ENCODE results near the gene LRBA.
"Not testable (repeated sequence)": the region's sequence is repeated elsewhere in the genome, so short reads cannot be mapped to it uniquely, and the experiment has no call there.

The LRBA gene

GRCh38 chr4:150540959-150541360 lies 474.1 kb downstream of the LRBA start:
- no peak for DNase-seq

DNA sequence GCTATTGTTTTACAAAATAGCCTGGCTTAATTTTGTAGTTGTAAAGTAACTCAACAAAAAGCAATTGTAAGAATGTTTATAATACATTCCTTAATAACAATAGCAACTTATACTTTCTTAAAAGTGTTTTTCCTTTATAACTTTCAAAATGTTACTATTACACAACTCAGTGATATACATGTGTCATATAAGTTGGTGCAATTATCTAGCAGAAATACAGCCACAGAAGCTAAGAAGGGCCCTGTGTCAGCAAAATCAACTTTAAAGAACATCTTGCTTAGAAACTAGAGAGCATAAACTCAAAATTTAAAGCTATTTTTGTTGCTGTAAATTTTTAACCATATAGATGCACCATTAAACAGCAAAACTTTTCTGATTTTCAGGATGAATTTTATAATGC lies 474.5 kb downstream of the LRBA start:
- DNase-seq: no peak

DNA sequence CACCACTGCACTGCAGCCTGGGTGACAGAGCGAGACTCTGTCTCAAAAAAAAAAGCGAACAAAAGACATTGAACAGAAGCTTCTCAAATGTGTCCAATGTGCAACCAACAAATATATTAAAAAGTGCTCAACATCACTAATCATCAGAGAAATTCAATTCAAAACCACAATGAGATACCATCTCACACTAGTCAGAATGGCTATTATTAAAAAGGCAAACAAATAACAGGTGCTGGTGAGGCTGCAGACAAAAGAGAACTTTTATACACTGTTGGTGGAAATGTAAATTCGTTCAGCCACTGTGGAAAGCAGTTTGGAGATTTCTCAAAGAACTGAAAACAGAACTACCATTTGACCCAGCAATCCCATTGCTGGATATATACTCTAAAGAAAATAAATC lies 477.2 kb downstream of the LRBA start:
- not testable (repeated sequence) for DNase-seq

DNA sequence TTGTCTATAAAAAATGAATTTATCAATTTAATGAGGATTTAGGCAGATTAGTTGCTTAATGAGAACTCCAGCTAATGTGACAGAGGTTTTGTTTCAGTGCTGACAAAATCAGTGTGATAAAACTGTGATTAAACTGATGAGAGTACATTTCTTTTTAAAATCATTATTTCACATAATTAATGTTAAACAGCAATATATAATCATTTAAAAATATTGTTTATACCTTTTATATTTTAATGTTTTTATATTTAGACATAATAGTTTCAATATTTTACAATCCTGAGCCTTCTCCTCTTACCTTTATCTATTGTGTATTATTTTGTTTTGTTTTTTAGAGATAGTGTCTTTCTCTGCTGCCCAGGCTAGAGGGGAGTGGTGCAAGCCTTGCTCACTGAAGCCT lies 480.3 kb downstream of the LRBA start:
- DNase-seq: no peak

DNA sequence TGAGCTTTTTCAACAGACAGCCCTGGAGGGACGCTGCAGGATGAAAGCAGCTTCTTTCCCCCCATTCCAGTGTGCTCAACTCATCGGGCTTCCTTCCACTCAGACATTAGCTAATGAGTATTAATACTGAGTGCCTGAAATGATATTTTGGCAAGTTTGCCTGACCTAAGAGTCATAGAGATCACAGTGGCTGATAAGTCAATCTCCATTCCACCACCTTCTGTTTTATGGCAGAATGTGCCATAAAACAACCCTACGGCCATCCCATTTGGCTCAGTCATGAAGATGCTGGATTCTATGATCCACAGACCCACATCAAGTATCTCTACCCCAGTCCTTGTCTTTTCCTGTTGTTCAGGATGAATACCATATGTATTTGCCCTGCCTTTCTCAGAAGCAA lies 481.4 kb downstream of the LRBA start:
- no peak for DNase-seq

GRCh38 chr4:150525321-150525868 lies 489.7 kb downstream of the LRBA start:
- DNase-seq: no peak

DNA sequence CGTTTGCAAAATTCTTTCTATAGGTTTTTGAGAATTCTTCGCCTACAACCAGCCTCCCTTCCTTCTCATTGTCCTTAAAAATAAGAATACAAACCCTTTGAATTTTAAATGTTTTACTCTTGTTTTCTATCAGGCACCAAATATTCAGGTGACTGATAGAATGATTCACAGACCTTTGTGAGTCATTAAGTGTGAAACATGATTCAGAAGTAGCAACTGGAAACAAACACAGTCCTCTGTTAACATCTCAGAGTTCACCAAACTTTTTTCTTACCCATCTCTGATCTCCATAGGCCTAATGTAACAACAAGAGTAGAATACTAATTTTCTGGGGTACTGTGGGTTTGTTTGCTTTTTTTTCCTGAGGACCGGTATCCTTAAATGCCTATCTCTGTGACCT lies 496.5 kb downstream of the LRBA start:
- DNase-seq: no peak

- DNase-seq: no peak
Measured at GRCh38 chr4:150515135-150515534, 499.9 kb downstream of the LRBA start.

DNA sequence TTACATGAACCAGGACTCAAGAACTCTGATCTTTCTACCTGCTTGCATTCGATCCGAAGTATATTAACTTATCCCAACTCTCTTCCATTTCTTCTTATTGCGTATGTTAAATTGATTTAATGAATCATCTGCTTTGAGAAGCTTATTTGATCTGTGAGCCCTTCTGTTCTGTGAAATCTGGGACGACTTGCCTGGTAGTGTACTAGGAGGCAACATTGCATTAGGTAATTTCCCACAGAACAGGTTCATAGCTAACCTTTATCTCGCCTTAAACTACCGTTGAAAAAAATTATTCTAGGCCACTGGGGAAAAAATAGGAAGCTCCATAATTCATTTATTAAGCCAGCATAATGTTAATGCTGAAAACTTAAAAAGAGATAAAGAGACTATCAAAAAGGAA lies 500.4 kb downstream of the LRBA start:
- no peak for DNase-seq

DNA sequence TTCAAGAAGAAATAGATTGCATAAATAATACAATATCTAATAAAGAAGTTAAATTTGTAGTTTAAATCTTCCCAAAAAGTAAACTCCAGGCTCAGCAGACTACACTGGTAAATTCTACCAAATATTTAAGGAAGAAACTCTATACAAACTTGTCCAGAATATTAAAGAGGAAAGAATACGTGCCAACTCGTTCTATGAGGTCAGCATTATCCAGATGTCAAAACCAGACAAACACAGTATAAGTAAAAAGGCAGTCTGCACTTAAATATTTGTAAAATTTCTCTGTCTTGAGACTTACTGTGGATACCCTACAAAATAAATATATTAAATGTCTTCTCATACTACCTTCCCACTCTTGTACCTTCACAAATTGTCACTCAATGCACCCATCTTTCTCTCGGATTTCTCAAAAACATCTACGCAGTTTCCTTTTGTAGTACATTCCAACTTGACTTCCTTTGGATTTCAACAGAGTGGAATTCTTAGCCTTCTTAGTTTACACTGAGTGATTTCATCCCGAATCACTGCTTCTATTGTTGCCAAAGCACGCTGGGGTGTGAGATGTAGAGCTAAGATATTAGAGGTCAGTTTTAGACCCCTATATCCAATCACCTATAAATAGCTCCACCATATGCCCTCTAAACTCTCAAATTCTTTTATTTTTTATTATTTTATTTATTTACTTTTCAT lies 504.8 kb downstream of the LRBA start:
- no peak for DNase-seq

DNA sequence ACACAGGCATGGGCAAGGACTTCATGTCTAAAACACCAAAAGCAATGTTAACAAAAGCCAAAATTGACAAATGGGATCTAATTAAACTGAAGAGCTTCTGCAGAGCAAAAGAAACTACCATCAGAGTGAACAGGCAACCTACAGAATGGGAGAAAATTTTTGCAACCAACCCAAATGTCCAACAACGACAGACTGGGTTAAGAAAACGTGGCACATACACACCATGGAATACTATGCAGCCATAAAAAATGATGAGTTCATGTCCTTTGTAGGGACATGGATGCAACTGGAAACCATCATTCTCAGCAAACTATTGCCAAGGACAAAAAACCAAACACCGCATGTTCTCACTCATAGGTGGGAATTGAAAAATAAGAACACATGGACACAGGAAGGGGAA lies 507.4 kb downstream of the LRBA start:
- DNase-seq: not testable (repeated sequence)

- no peak for DNase-seq
Measured at GRCh38 chr4:150501983-150502382, 513.1 kb downstream of the LRBA start.

- DNase-seq: no peak
Measured at GRCh38 chr4:150501009-150501727, 513.9 kb downstream of the LRBA start.

DNA sequence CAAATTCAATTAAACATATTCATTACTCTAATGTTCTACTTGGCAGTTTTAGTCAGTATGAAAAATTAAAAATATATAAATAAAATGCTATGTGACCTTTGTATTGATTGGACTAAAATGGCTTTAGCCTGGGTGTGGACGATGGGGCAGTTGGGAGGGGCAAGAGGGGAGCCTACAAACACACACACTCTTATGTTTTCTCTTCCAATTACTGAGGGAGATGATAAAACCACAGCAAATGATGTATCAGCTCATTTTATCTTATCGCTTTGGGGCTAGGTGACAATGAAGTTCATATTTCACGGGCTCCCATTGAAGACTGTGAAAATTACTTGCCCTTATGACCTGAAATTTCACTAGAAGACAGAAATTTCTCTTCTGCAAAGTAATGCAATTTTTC lies 517.5 kb downstream of the LRBA start:
- no peak for DNase-seq

- DNase-seq: no peak
Measured at GRCh38 chr4:150495550-150495949, 519.5 kb downstream of the LRBA start.

DNA sequence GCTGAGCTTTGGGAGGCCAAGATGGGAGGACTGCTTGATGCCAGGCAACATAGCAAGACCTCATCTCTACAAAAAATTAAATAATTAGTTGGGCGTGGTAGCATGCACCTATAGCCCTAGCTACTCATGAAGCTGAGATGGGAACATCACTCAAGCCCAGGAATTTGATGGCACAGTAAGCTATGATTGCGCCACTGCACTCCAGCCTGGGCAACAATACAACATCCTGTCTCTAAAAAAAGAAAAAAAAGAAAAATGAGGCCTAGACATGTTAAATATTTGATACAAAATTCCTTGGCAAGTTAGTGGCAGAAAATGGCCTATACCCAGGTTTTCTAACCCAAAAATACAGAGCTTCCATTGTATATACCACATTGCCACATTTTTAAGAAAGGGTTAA lies 521.2 kb downstream of the LRBA start:
- no peak for DNase-seq

DNA sequence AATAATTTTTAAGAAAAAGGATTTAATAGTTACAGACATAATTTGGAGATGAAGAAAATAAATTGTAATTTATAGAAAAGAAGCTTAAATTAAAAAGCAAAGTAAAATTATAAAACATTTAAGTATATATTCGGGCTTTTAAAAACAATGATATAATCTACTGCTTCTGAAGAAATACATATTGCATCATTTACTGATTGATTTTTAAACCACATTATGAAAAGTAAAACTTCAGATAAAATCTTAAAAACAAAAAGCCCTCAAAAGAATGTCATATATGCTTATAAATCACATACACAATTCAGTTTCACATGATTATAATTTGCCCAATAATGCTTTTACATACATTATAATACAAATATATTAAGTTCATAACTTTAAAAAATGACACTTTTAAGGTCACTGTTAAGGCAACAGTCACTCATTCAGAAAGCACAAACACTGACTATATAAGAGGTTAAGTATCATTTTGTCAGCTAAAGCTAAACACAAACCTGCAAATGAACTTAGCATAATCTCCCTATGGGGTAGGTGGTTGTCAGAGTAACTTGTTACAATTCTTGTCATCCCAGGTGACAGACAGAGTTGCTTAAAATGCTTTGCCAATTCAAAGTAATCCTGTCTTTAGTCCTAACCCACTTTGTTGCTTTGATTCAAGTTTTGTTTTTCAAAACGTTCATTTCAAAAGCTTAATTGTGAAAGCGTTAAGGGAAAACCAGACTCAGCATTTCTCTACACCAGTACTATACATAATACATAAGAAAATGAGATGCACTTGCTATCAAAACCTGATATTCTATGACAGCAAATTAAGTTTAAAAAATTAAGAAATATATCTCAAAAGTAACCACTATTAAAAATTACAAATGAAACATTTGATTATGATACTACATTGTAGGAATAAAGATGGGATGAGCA lies 523.7 kb downstream of the LRBA start:
- DNase-seq: no peak

- DNase-seq: no peak
Measured at GRCh38 chr4:150482581-150482980, 532.5 kb downstream of the LRBA start.

DNA sequence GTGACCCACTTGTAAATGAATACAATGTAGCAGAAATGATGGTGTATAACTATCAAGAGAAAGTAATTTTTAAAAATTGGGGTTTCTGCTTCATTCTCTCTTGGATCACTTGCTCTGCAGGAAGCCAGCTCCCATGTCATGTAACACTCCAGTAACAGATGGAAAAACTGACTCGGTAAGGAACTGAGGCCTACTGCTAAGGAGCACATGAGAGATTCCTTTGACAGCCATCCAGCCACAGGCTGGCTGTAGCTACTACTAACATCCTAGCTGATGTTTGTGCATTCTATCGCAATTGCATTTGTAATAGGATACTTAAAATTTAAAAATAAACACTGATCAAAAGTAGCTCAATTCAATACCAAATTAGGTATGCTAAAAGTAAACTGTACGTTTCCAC lies 535.4 kb downstream of the LRBA start:
- peak; percentile 26 for DNase-seq

GRCh38 chr4:150477869-150478268 lies 537.2 kb downstream of the LRBA start:
- no peak for DNase-seq

- no peak for DNase-seq
Measured at GRCh38 chr4:150476776-150477175, 538.3 kb downstream of the LRBA start.

GRCh38 chr4:150475763-150476162 lies 539.3 kb downstream of the LRBA start:
- no peak for DNase-seq

GRCh38 chr4:150464523-150464922 lies 550.6 kb downstream of the LRBA start:
- no peak for DNase-seq
